Measurements from ENCODE around the gene GLIS1.

GLIS1 gene

DNA sequence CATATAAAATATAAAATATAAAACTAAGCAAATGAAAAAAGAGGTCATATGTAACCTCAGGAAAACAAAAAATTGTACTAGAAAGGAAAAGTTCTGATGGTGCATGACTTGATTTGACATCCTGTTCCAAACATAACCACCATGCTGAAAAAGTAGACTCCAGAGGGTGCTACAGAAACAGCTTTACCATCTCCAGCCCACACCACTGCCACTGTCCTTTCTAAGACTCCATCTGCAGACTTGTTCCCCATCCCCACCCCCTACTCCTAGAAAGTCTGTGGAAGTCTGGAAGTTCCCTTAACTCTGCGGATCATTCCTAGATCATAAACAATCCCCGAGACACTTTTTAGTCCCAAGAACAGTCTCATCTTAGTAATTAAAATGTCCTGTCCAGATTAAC lies 20.5 kb downstream of the GLIS1 start:
- DNase-seq (ENCODE audit: low read depth in 2 of 2), result no peak

DNA sequence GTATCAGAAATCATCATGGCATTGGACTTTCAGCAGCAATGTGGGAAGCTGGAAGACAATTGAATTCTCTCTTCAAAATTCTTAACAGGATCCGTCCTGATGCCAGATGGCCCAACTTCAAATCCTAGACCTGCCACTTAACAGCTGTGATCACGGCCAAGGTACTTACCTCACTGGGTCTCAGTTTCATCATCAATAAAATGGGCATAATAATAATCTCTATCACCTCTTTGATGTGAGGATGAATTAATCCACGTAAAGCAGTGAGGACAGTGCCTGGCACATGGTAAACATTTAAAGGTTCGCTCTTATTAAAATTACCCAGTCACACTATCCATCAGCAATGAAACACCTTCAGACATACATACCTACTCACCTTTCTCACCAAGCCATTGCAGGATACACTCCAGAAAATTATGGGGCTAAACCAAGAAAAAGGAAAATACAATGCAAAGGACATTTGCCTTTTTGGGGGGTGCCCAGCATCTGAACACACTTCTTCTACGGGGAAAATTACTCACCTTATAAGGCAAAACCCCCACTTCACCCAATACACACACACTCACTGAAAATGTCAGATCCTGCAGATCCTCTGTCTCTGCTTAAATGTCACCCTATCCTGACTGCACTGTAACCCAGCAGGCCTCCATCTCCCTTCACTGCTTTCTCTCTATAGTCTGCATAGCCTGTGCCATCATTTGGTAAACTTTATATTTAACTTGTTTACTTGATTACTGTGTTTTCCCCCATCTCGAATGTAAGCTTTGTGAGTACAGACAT lies 21.7 kb downstream of the GLIS1 start:
- DNase-seq (ENCODE audit: low read depth in 2 of 2), result no peak

DNA sequence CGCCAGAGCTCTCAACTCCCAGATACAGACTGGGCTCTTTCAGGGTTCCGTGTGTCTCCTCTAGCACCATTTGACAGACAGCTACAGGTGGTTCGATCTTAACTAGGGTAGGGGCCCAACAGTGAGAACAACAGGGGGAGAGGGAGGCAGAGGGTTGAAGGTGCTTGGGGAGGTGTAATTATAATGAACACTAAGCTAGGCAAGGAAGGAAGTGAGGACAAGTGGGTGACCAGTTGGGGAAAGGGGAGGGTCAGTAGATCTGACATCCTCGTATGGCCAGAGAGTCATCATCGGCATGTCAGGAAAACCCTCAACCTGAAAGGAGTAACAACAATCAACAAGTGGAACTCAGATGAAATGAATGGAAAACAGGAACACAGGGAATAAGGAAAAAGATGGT lies 22.8 kb downstream of the GLIS1 start:
- no peak for DNase-seq (ENCODE audit: low read depth in 2 of 2)

- no peak for DNase-seq (ENCODE audit: low read depth in 2 of 2)
Measured at GRCh38 chr1:53715478-53715877, 23.5 kb downstream of the GLIS1 start.

- no peak for DNase-seq (ENCODE audit: low read depth in 2 of 2)
Measured at GRCh38 chr1:53712276-53712675, 26.7 kb downstream of the GLIS1 start.

GRCh38 chr1:53710584-53710983 lies 28.4 kb downstream of the GLIS1 start:
- no peak for DNase-seq (ENCODE audit: low read depth in 2 of 2)

DNA sequence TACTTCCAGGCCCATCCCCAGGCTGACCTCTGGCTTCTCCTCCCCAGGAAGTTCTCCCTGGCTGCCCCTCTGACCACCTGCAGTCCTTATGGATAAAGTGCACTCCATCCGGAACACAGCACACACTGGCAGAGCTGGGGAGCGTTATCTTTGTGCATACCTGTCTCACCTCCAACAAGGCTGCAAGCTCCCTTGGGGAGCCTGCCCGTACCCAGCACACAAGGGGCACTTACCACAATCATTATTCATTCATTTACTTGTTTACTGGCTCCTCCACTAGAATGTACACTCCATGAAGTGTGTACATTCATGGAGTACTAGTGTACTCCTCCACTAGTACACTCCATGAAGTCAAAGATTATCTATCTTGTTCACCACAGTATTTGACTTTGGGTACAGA lies 30.3 kb downstream of the GLIS1 start:
- DNase-seq (ENCODE audit: low read depth in 2 of 2), result no peak

DNA sequence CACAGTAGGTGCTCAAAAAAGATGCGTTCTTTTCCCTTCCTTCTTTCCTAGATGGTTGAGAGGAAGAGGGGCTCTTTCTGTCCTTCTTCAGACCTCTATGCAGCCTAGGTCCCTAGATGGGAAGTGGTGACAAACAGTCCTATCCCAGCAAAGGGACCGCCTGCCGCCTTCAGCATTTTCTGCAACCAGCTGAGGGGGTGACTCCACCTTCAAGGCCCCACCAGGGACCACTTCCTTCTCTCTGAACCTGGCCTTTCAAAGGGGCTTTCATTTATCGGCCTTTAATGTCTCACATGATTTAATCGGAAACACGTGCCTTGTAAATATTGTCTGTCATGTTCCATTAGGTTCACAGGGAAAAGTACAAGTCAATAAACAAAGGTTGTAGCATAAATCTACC lies 32.6 kb downstream of the GLIS1 start:
- DNase-seq (ENCODE audit: low read depth in 2 of 2), result no peak

DNA sequence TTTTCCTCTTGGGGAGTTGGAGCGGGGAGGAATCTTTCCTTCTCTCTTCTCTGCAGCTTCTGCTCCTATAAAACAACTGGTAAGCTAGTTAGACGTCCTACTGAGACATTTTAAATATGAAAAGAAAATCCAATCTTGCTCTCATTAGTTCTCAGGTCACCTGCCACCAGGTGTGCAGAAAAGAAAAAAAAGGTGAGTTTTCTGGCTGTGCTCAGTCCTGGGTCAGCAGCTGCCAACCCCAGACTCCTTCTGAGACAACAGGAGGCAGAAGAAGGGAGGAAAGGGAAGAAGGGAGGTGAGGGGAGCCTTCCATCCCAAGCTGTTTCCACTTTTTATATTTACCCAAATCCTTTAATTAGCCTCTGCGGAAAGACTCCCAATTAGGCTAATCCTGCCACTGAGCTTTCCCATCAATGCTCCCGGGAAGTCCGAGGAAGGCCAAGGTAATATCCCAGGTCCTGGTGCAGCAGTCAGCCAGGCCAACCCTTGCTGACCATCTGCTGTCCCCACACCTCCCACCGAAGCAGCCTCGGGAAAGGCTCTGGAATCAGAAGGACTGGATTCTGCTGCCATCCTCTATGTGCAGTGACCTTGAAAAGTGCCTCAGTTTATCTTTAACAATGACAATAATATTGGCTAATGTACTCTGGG lies 33.4 kb downstream of the GLIS1 start:
- no peak for DNase-seq (ENCODE audit: low read depth in 2 of 2)

DNA sequence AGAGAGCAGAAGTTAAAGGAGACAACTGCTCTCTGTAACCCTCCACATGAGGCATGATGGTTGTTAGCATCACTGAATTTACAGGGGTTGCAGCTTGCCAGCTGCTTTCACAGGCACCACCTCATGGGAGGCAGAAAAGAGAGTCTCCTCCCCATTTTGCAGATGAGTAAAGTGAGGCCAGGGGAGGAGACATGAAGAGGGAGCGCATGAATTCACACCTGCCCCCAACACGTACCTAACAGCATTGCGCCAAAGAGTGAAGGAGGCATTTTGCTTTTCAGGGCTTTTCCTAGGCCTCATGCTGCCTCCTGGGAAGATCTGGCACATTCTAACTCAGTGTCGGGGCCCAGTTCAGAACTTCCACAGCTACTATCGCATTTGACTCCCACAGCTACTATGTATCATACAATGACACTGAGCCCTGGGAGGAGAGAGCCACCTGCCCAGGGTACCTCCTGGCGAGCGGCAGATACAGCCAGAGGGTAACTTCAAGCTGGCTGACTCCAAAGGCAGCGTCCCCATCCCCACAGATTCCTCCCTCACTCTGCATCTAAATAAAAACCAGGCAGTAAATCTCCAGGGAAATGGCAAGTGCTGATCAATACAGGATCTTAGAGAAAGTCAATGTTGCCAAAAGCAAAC lies 34.0 kb downstream of the GLIS1 start:
- no peak for DNase-seq (ENCODE audit: low read depth in 2 of 2)

DNA sequence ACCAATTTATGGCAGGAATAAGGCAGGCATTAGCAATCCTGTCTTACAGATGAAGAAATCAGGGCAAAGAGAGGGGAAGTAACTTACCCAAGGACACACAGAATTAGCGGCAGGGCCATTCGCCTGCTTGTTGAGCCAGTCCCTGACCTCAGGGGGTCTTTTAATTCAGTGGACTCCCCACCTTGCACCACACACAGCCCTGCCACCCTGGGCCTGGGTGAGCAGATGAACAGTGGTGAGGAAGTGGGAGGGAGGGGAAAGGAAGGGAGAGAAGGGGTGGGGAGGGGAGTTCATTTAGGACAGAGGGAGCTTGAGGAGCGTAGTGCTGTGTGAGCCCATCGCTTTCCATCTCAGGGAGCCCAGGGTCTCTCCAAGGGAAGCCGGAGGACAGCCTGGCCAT lies 34.7 kb downstream of the GLIS1 start:
- DNase-seq (ENCODE audit: low read depth in 2 of 2), result no peak

DNA sequence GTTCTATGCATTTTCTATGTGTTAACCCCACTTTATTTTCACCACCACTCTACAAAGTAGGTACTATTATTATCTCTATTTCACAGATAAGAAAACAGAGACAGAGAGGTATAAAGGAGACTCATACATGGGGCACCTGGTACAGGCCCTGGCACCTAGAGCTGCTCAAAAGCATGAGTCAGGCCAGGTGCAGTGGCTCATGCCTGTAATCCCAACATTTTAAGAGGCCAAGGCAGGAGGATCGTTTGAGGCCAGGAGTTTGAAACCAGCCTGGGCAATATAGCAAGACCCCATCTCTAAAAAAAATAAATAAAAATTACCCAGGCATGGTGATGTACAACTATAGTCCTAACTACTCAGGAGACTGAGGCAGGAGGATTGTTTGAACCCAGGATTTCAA lies 35.8 kb downstream of the GLIS1 start:
- DNase-seq (ENCODE audit: low read depth in 2 of 2), result no peak

GRCh38 chr1:53702341-53702740 lies 36.6 kb downstream of the GLIS1 start:
- DNase-seq (ENCODE audit: low read depth in 2 of 2), result no peak

DNA sequence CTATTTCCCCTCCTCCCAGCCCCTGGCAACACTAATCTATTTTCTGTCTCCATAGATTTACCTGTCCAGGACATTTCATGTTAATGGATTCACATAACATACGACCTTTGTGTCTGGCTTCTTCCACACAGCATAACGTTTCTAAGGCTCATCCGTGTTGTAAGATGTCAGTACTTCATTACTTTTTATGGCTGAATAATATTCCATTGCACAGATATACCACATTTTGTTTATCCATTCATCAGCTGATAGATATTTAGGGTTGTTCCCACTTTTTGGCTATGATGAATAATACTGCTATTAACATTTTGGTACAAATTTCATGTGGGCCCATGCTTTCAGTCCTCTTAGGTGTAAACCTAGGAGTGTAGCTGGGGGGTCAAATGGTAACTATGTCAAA lies 38.2 kb downstream of the GLIS1 start:
- DNase-seq (ENCODE audit: low read depth in 2 of 2), result no peak

GRCh38 chr1:53699981-53700380 lies 39.0 kb downstream of the GLIS1 start:
- no peak for DNase-seq (ENCODE audit: low read depth in 2 of 2)

DNA sequence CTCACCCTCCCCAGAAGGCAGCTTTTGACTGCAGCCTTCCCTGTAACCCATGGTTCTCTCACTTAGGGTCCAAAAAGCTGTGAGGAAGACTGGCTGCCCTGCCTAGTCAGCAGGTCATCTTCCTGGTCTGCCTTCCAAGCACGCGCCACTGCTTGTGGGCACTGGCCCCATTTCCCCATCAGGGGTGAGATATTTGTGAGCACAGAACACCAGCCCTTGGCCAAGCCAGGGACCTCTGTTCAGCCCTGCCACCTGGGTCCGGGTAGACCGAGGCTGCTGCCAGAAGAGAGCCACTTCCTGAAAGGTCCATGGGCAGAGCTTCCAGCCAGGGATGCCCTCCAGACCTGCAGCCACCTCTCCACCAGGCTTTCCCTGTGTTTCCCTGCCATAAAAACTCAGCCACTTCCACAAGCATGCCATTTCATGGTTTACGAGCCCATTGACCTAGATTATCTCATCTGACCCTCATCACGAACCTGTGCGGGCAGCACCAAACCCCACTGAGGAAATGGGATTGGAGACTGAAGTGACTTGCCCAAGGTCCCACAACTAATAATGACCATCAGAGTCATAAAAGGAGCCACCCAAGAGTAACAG lies 40.5 kb downstream of the GLIS1 start:
- no peak for DNase-seq (ENCODE audit: low read depth in 2 of 2)

GRCh38 chr1:53697721-53698383 lies 41.1 kb downstream of the GLIS1 start:
- no peak for DNase-seq (ENCODE audit: low read depth in 2 of 2)

DNA sequence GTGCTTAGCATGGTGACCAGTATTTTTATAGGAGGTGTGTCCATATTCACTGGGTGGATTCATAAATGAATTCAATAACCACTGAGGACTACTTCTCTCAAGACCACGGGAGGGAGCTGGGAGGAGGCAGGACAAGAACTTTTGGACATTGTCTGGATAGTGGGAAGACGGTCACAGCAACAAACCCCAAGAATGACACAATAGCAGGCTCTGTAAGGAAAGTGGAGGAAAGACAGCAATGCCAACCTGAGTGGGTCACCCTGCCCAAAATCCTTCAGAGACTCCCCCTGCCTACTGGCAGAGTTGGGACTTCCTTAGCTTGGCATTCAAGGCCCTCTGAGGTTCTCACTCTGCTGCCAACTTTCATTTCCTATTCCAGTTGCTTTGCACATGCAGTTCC lies 42.0 kb downstream of the GLIS1 start:
- DNase-seq (ENCODE audit: low read depth in 2 of 2), result no peak

DNA sequence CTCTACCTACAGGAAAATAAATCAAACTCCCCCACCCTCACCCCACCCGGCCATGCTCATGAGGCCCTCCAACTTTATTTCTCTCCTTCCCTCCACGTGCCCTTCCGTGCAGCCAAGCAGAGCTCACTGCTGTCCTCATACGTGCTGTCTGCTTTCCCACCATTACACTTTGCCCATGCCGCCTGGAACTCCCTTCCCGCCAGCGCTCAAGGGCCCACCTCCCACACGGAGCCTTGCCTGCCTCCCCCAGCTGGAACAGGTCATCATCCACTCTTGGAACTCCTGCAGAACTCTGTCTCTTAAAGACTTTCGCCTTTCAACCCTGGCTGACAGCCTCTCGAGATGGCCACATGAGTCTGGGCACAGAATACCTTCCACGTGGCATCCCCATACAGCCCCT lies 42.4 kb downstream of the GLIS1 start:
- DNase-seq (ENCODE audit: low read depth in 2 of 2), result no peak

DNA sequence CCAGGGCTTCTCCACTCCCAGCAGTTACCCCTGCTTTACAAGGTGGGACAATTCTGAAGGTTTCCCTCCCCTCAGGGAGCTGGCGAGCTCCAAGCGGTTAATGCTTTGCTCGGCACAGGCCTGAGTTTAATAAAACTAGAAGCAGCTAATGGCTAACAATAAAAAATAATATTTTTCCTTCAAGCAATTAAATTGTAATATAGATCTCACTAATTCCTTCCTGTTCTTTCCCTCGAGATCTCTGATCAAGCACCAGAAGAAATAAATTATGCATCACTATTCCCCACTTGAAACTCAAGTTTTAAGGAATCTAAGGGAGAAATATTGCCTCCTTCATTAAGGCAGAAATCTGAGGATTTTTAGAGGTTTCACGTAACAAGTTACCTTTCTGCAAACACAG lies 42.9 kb downstream of the GLIS1 start:
- DNase-seq (ENCODE audit: low read depth in 2 of 2), result no peak

GRCh38 chr1:53695116-53695515 lies 43.8 kb downstream of the GLIS1 start:
- no peak for DNase-seq (ENCODE audit: low read depth in 2 of 2)

- no peak for DNase-seq (ENCODE audit: low read depth in 2 of 2)
Measured at GRCh38 chr1:53694718-53695091, 44.3 kb downstream of the GLIS1 start.
